NCI-H1436 treated with DMSO at 0.1 percent for 48 hours (cell line): ENCODE data around the gene ATP2A1.
"Not testable (repeated sequence)": the region's sequence is repeated elsewhere in the genome, so short reads cannot be mapped to it uniquely, and the experiment has no call there.

Experiments used
- DNase-seq: peaks from one replicate; lab custom pipeline; 2025; lab: John Stamatoyannopoulos, UW

ATP2A1 gene

DNA sequence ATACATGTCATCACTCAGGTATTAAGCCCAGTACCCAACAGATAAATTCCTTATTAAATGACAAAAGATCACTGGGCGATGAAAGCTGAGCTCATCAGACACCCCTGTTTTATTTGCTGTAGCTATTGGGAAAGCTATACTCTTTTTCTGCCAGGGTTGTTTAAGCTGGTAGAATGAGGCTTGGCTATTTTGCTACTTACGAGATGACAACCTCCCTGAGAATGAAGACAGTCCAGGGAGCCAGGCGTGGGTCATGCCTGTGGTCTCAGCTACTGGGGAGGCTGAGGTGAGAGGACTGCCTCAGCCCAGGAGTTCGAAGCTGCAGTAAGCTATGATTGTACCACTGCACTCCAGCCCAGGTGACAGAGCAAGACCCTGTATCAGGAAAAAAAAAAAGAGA, 19.0 kb upstream of the ATP2A1 start:
- DNase-seq, result no peak

DNA sequence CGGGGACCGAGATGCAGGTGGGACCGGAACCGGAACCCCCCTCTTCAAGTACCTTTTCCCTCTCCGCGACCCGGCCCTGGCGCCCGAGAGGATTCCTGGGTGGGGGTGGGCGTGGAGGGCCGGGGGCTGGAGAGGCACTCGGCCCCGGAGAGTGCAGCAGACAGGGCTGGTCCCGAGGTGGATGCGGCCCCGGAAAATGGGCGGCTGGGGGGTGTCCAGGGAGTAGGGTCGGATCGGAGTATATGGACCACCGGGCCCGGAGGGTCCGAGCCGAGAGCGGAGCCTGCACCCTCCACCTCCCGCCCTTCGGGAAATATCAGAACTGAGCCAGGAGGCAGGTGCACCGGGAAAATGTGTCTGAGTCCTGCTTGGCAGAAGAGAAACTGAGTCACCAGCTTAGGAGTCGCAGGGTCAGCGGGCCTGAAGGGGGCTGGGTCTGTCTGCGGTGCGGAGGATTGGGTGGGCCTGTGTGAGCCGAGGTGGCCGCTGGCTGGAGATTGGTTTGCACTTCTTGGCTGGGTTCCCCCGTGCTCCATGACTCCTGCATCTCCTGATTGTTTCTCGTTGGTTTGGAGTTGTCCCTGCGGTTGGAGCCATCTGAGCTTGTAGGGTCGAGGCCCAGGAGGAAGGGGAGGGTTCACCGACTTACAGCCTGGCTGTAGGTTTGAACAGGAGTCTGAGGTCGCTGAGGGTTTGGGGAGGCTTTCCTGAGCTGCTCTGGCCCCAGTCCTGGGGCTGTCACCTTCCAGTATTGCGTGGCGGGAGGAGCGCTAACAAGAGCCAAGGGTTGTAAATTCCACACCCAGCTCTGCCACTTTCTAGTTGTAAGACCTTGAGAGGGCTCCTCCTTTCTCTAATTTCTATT, 14.1 kb upstream of the ATP2A1 start:
- no peak for DNase-seq

DNA sequence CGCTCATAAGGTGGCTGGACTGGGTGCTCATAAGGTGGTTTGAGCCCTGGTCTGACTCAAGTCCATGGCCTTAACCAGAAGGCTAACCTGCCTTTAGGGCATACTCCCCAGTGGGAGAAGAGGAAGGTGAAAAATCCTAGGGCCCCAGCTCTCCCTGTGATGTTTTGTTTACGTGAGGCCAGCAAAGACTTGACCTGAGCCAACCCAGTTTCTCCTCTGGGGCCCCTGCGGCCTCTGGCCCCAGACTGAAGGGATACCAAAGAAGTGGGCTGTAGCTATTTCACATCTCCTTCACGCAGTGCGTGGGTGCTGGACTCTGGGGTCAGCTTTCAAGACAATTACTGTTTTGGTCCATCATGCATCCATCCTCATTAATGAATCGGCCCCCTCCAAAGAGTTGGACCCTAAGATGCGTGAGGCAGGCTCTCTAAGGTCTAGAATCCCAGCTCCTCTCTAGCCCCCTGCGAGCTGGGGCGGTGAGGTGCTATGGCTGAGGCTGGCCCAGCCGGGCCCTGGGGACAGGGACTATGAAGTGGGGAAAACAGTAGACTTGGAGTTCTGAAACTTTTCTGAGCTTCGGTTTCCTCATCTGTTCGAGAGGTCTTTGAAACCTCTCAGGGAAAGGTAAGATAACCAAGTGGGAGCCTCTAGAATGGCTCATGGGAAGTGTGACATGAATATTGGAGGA, 13.1 kb upstream of the ATP2A1 start:
- no peak for DNase-seq

DNA sequence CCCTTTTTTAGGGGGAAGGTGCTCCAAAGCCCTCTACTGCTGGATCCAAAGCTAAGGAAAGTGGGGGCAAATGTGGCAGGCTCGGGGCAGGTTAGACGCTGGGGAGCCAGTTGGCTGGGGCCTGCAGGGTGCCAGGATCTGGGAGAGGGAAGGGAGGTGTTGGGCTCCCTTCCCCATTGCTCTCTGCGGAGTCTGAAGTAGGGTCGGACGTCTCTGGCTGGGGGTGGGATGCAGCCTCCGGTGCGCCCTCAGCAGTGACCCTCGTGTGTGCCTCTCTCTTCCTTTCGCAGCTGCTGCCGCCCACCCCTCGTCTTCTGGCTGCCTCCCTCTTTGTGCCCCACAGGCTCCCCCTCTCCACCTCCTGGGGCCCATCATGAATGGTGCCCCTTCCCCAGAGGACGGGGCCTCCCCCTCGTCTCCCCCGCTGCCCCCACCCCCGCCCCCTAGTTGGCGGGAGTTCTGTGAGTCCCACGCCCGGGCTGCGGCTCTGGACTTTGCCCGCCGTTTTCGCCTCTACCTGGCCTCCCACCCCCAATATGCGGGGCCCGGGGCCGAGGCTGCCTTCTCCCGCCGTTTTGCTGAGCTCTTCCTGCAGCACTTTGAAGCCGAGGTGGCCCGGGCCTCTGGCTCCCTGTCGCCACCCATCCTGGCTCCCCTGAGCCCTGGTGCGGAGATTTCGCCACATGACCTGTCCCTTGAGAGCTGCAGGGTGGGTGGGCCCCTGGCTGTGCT, 12.4 kb upstream of the ATP2A1 start:
- no peak for DNase-seq

DNA sequence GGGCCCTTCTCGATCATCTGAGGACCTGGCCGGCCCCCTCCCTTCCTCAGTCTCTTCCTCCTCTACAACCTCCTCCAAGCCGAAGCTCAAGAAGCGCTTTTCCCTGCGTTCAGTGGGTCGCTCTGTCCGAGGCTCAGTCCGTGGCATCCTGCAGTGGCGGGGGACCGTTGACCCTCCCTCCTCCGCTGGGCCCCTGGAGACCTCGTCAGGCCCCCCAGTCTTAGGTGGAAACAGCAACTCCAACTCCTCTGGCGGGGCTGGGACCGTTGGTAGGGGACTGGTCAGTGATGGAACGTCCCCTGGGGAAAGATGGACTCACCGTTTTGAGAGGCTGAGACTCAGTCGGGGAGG, 11.9 kb upstream of the ATP2A1 start:
- DNase-seq, result no peak

DNA sequence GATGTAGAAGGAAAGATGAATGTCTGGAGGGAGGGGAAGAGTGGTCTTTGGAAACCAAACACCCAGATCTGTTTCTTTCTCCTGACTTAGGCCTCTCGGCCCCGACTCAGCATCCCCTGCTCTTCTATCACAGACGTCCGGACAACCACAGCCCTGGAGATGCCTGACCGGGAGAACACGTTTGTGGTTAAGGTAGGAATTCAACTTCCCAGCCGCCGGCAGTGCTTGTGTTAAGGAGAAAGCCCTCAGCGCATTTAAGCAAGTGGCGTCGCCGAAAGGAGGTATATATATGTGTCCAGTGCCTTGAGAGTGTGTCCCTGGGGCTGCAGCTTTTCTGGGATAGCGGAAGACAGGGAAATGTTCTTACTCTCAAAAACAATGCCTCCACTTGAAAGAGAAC, 11.0 kb upstream of the ATP2A1 start:
- no peak for DNase-seq

DNA sequence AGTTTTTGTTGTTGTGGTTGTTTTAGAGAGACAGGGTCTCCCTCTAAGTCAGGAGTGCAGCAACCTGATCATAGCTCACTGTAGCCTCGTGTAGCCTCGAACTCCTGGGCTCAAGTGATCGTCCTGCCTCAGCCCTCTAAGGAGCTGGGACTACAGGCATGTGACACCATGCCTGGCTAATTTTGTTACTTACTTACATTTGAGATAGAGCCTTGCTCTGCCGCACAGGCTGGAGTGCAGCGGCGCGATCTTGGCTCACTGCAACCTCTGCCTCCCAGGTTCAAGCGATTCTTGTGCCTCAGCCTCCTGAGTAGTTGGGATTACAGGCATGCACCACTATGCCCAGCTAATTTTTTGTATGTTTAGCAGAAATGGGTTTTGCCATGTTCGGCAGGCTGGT, 10.6 kb upstream of the ATP2A1 start:
- DNase-seq, result not testable (repeated sequence)

DNA sequence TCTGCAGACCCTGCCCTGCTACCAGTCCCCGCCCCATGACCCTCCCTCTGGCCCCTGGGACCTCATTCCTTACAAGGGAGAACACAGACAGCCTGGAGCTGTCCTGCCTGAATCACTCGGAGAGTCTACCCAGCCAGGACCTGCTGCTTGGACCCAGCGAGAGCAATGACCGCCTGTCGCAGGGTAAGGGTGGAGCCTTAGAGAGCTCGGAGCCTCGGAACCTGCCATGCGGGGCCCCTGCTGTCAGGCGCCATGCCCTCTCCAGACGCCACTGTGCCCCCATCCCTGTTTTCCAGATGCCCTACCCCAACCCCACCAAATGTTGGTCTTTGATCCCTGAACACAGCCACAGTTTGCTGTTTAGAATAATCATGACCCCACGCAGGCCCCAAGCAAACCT, 9.1 kb upstream of the ATP2A1 start:
- DNase-seq, result no peak

DNA sequence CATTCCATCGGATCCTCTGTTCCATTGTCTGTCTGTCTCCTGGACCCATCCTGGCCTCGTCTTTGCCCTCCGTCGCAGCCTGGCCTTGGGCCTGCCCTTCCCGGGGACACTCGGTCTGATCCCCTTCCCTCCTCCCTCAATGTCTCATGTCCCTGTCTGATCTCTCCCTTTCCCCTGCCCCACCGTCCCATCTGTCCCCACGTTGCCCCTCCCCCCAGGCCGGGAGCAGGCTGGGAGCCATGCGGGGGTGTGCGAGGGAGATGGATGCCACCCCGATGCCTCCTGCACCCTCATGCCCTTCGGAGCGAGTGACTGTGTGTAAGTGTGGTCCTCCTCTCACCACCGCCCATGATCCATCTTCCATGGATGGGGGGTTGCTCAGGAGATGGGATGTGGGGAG, 5.3 kb upstream of the ATP2A1 start:
- no peak for DNase-seq

DNA sequence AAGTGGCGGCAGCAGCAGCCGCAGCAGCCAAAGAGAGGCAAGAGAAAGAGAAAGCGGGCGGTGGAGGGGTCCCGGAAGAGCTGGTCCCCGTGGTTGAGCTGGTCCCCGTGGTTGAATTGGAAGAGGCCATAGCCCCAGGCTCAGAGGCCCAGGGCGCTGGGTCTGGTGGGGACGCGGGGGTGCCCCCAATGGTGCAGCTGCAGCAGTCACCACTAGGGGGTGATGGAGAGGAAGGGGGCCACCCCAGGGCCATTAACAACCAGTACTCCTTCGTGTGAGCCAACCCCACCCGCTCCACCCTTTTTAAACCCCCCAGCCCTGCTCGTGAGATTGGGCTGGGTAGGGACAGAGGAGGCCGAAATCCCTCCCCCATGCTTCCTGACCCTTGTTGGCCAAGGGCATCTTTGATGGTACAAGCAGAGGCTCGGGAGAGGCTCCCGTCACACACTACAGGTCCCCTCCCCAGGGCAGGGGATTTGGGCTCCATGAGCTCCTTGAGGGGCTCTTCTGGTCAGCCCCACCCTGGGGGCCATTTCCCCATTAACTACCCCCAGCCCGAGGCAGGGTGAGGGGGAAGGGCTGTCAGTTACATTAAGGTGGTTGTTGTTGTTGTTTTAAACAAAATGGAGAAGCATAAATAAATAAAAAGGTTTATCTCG, 4.6 kb upstream of the ATP2A1 start:
- DNase-seq, result no peak

DNA sequence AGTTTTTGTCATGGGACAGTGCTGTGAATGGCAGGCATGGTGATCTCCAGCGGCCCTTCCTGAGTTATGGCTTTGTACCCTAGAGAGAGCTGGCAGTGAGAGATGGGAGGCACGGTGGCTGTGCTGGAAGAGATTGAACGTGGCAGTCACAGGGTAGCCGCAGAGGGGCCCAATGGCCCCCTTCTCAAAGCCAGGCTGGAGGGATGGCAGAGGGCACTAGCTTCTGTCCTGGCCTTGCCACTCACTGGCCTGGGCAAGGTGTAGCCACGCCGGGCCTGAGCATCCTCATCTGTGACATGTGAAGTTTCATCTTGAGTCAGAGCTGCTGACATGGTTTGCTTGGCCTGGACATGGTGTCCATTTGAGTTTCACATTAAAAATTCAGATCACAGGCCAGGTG, 3.9 kb upstream of the ATP2A1 start:
- DNase-seq, result no peak

DNA sequence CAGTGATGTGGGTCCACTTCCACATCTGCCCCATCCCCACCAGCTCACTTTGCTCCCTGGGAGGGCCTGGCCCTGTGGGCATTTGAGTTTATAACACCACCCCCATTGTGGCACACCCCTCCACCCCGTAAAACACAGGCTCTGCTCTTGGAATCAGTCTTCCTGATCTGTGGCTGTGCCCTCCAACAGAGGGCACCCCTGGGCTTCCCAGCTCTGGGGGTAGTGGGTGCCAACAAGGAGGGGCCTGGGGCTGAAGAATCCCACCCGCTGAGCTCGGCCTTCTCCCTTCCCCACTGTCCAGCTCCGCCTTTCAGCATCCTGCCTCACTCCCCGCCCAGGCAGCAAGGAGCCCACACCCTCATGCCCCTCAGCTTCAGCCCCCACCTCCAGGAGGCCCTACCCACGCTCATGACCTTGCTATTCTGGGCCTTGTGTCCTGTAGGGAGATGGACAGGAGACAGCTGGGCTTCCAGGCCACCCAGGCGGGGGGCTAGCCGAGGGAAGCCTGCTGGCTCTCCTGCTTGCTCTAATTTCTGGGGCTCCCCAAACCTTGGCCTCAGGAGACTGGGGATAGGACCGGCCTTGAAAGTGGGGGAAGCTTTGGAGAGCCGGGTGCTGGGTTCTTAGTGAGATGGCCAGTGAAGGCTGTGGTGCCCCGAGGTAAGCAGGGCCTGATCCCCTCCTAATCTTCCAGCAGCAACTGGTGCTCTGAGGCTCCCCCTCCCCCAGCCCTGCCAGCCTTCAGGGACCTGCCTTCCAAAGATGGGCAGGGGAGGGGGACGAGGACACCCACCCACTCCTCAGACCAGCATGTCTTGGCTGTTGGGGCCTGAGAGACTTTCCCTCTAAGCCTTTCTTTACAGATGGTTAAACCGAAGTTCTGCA, 2.9 kb upstream of the ATP2A1 start:
- no peak for DNase-seq

DNA sequence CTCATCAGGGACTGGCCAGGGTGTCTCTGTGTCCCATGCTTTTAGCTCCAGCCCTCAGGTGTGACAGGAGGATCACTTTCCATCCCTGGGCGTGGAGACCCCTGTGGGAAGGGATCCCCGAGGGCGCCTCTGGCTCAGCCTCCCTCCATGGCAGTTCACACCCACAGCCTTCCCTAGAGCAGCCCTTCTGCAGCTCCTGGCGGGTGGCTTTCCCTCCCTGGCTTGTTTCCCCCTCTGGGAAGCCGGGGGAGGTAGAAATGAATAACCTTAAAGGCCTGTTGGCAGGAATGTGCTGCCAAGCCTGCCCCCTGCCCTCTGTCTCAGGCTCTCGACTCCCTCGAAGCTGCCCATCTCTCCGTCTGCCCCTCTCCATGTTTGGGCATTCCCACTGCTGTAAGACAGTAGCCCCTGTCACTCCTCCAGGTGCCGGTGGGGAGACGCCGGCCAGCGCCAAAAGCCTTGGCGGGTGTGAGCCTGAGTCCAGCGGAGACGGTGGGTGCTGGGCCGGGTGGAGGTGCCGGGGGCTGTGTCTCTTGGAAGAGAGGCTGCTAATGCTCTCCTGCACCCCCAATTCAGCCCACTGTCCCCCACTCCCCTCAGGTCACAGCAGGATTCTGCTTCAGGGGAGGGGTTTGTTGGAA, 2.1 kb upstream of the ATP2A1 start:
- no peak for DNase-seq

DNA sequence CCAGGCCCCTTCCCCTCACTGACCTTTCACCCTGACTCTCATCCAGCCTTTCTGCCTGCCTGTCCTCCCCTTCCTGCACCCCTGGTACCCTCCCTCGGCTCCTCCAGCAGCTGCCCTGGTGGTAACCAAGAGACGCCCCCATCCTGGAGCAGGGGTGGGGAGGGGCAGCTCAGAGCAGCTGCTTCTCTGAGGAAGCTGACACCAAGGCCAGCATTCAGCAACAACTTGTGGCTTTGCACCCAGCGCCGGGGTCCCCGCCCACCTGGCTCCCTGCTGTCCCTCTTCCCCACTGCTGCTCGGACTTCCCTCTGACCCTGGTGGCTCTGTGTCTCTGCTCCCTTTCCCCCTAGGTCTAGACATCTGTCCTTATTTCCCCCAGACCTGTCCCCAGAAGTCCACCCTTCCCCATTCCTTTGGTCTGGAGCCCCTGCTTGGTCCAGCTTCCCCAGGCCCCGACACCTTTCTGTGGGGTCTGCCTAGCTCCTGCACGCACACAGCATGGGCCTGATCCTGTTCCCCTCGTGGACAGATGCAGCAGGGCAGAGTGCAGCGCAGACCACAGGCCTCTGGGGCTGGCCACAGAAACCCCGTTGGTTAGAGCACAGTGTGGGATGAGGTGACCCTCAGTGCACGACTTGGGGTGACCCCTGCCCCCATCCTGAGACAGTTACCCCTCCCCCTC, 1.2 kb upstream of the ATP2A1 start:
- no peak for DNase-seq

DNA sequence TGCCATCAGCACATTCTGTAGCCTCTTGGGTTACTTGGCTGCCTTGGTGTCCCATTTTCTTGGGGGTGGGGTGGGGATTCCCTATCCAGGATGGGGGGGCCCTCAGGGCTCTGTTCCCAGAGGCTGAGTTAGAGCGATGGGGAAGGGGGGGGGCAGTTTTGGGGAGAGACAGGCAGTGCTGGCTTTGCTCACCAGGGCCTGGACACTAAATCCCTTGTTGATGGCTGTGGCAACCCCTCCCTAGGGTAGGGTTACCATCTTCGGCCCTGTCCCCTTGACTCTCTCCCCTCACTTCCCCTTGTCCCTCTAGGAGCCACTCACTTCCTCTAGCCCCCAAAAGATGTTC, 660 bp upstream of the ATP2A1 start:
- no peak for DNase-seq

DNA sequence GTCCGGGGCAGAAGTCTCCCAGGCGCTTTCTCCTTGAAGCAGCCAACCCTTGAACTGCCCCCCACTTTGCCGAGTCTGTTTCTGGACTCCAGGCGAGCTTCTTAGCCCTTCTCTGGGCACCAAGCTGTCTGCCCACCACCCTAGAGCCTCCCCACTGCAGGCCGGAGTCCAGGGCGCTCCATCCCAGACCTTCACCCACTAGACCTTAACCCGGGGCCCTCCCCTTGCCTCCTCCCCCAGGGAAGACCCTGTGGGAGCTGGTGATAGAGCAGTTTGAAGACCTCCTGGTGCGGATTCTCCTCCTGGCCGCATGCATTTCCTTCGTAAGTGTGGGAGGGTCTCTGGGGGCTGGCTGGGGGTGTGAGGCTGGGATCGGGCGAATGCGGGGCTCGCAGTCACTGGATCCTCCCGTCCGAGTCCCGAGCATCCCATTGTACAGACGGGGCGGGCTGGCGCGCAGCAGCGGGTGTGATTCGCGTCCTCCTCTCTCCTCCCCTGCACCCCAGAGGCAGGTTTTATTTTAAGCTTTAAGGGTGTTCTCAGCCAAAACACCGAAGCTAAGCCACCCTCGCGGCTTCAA, 1.1 kb downstream of the ATP2A1 start:
- no peak for DNase-seq

DNA sequence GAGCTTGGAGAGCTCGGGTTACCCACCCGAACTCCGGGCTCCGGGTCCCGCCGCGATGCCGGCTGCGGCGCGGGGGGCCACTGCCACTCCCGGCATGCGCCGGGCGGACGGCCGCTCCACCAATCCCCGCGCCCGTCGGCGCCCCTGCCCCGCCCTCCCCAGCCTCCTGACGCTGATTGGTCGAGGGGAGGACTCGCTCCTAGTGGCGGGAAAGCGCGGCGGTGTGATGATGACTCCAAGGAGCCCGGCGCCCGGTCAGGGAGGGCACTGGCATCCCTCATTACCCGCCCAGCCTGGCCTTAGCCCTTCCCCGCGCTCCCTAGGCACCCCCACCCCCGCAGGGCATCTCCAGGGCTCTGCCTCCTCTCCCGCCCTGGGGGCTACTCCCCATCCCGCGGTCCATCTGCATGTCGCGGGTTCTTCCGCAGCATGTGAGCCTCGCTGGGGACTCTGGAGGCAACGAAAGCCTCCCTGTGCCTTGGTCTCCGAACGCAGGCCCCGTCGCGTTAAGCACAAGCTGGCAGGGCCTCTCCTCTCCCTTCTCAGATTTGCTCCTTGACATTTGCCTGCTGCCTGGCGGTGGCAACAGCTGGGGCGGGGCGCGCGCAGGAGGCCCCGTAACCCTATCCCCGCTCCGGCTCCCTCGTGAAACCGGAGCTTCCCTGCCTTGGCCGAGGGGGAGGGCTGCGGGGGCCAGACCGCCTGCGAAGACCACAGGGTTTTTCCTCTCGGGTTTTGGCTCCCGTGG, 1.7 kb downstream of the ATP2A1 start:
- peak; percentile 22 for DNase-seq

DNA sequence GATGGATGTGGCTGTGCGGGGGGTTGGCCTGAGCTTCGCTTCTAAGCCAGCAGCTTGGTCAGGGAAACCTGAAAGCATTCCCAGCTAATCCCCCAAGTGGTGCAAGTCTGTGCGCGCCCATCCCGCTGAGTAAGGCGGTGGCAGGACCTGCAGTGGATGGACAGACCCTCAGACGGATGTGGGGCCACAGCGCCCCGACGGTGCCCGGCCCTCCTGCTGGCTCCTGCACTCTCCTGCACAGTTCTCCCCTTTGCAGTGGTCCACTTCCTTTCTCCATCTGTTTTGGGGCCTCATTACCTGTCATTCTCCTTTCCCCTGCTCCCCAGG, 2.3 kb downstream of the ATP2A1 start:
- DNase-seq, result no peak

DNA sequence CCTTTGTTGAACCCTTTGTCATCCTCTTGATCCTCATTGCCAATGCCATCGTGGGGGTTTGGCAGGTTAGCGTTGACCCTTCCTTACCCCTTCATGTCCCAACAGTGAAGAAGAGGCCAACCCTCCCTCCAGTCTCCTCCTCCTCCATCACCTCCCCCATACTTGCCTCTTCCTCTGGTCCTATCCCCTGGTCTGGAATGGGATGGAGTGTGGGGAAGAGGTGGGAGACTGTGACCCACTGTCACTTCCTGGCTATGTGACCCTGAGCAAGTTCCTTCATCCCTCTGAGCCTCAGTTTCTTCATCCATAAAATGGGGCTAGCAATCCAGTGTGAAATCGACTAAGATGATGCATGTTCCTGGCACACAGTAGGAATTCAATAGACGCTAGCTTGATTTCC, 2.7 kb downstream of the ATP2A1 start:
- no peak for DNase-seq

DNA sequence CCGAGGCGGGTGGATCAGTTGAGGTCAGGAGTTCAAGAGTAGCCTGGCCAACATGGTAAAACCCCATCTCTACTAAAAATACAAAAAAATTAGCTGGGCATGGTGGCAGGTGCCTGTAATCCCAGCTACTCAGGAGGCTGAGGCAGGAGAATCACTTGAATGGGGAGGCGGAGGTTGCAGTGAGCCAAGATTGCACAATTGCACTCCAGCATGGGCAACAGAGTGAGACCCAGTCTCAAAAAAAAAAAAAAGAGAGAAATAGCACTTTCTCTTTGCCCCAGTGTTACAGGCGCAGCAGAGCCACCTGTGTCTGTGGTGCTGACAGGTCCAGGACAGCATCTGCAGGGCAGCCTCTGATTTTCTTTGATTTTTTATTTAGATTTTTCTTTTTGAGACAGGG, 3.3 kb downstream of the ATP2A1 start:
- not testable (repeated sequence) for DNase-seq
